ENCODE measurements around the gene JUN. TPM values are rescaled to one million over a fixed set of nuclear protein-coding genes. Genes with fewer than 3 reads are reported as not detected.

Gene JUN
- total and polyA plus RNA-seq, 12 donors = 29.4 to 250 (median 57.7) TPM

GRCh38 chr1:58816072-58816746 lies 32.4 kb upstream of the JUN start:
- H3K9me3 ChIP-seq (replicated peaks in 1 of 3) = no peaks in the 10 kb centered on the region
- H3K4me1 ChIP-seq (replicated peaks in 1 of 2) = peaks cover 11 to 26% of the 10 kb centered on the region in 2 donors
- peak; percentile 89 to 95 (median 92) for DNase-seq
- WGBS, 4 donors = 0 to 1% (median 0%) methylated on average over 11 to 49 of the region's 49 CpGs
- TF ChIP-seq POLR2A (IDR thresholded peaks at IDR 0.05) = peak; percentile 60 to 89
- TF ChIP-seq CTCF (IDR thresholded peaks at IDR 0.05) = peak in 1 of 6 experiments; percentile 4
- H3K36me3 ChIP-seq (replicated peaks in 1 of 2) = no peaks in the 10 kb centered on the region
- peak overlapping the region; percentile 32 to 88 (median 57) for H3K4me3 ChIP-seq
- H3K27me3 ChIP-seq = no peaks in the 10 kb centered on the region
- intact Hi-C loops (cut with DNase I) = no loop called here
- peak overlapping the region; percentile 92 to 95 (median 94) for H3K27ac ChIP-seq

GRCh38 chr1:58815686-58816071 lies 31.8 kb upstream of the JUN start:
- Histone ChIP-seq H3K4me3 (peak overlapping the region; percentile 32 to 88 (median 57)), H3K4me1 (replicated peaks in 1 of 2) (peaks cover 11 to 26% of the 10 kb centered on the region in 2 donors), H3K9me3 (replicated peaks in 1 of 3) (no peaks in the 10 kb centered on the region), H3K36me3 (replicated peaks in 1 of 2) (no peaks in the 10 kb centered on the region), H3K27ac (peak overlapping the region; percentile 92 to 95 (median 94)), H3K27me3 (no peaks in the 10 kb centered on the region)
- peak in 6 of 7 donors; percentile 38 to 65 (median 50) for DNase-seq
- intact Hi-C loops (cut with DNase I) = no loop called here
- WGBS, 4 donors = 1 to 7% (median 1%) methylated on average over 11 to 13 of the region's 13 CpGs
- TF ChIP-seq CTCF (IDR thresholded peaks at IDR 0.05) (no peak), POLR2A (IDR thresholded peaks at IDR 0.05) (no peak)

- Histone ChIP-seq H3K36me3 (replicated peaks in 1 of 2) (no peaks in the 10 kb centered on the region), H3K4me1 (replicated peaks in 1 of 2) (peaks cover 11 to 26% of the 10 kb centered on the region in 2 donors), H3K27me3 (no peaks in the 10 kb centered on the region), H3K4me3 (peak overlapping the region in 3 of 4 donors; percentile 32 to 58 (median 56)), H3K9me3 (replicated peaks in 1 of 3) (no peaks in the 10 kb centered on the region), H3K27ac (peak overlapping the region; percentile 92 to 95 (median 94))
- intact Hi-C loops (cut with DNase I) = no loop called here
- 2 to 14% (median 4%) methylated on average over 22 to 36 of the region's 36 CpGs for WGBS, 4 donors
- DNase-seq = peak; percentile 82 to 94 (median 91)
- TF ChIP-seq CTCF (IDR thresholded peaks at IDR 0.05) (no peak), POLR2A (IDR thresholded peaks at IDR 0.05) (peak; percentile 19 to 77)
These were observed 31.3 kb upstream of the JUN start for GRCh38 chr1:58815069-58815685.

- Histone ChIP-seq H3K4me3 (peak overlapping the region in 2 of 4 donors; percentile 11 to 58), H3K27ac (peak overlapping the region; percentile 92 to 95 (median 94)), H3K9me3 (replicated peaks in 1 of 3) (no peaks in the 10 kb centered on the region), H3K27me3 (no peaks in the 10 kb centered on the region), H3K4me1 (replicated peaks in 1 of 2) (peaks cover 12 to 30% of the 10 kb centered on the region in 2 donors), H3K36me3 (replicated peaks in 1 of 2) (no peaks in the 10 kb centered on the region)
- intact Hi-C loops (cut with DNase I) = no loop called here
- TF ChIP-seq POLR2A (IDR thresholded peaks at IDR 0.05) (peak in 1 of 2 donors; percentile 60), CTCF (IDR thresholded peaks at IDR 0.05) (no peak)
- 52 to 71% (median 63%) methylated on average over 43 to 45 of the region's 45 CpGs for WGBS, 4 donors
- DNase-seq = peak; percentile 55 to 80 (median 69)
These were observed 30.6 kb upstream of the JUN start for GRCh38 chr1:58814251-58815068.

Data from adrenal gland (tissue), 12 donors.